ENCODE results near the gene CACNA1S.

CACNA1S gene

GRCh38 chr1:201111672-201112071, 554 bp downstream of the CACNA1S start:
- no peak for TF ChIP-seq ZFX (IDR thresholded peaks at IDR 0.05; ENCODE audit: borderline replicate concordance)
- TF ChIP-seq CTCF (IDR thresholded peaks at IDR 0.05), result no peak
- no peak overlapping the region for H3K27ac ChIP-seq

- TF ChIP-seq ZFX (IDR thresholded peaks at IDR 0.05; ENCODE audit: borderline replicate concordance) (no peak), CTCF (IDR thresholded peaks at IDR 0.05) (no peak)
- no peak overlapping the region for H3K27ac ChIP-seq
These were observed 1.1 kb downstream of the CACNA1S start for GRCh38 chr1:201111156-201111555.

GRCh38 chr1:201110616-201111015, 1.6 kb downstream of the CACNA1S start:
- TF ChIP-seq CTCF (IDR thresholded peaks at IDR 0.05) (no peak), ZFX (IDR thresholded peaks at IDR 0.05; ENCODE audit: borderline replicate concordance) (no peak)
- no peak overlapping the region for H3K27ac ChIP-seq

- no peak overlapping the region for H3K27ac ChIP-seq
- TF ChIP-seq ZFX (IDR thresholded peaks at IDR 0.05; ENCODE audit: borderline replicate concordance), result no peak
- no peak for TF ChIP-seq CTCF (IDR thresholded peaks at IDR 0.05)
These were observed 2.1 kb downstream of the CACNA1S start for GRCh38 chr1:201110138-201110537.

GRCh38 chr1:201109651-201110050, 2.6 kb downstream of the CACNA1S start:
- TF ChIP-seq CTCF (IDR thresholded peaks at IDR 0.05) (no peak), ZFX (IDR thresholded peaks at IDR 0.05; ENCODE audit: borderline replicate concordance) (no peak)
- H3K27ac ChIP-seq, result no peak overlapping the region

GRCh38 chr1:201108614-201109013, 3.6 kb downstream of the CACNA1S start:
- TF ChIP-seq CTCF (IDR thresholded peaks at IDR 0.05) (no peak), ZFX (IDR thresholded peaks at IDR 0.05; ENCODE audit: borderline replicate concordance) (no peak)
- H3K27ac ChIP-seq, result no peak overlapping the region

GRCh38 chr1:201105688-201106087, 6.5 kb downstream of the CACNA1S start:
- no peak overlapping the region for H3K27ac ChIP-seq
- TF ChIP-seq ZFX (IDR thresholded peaks at IDR 0.05; ENCODE audit: borderline replicate concordance), result no peak
- no peak for TF ChIP-seq CTCF (IDR thresholded peaks at IDR 0.05)
